H9 (cell line): Measurements from ENCODE around the gene KRTAP12-1. TPM values are rescaled to one million over a fixed set of nuclear protein-coding genes. Genes with fewer than 3 reads are reported as not detected.

Experiments
- DNase-seq: peaks from one replicate; pipeline ENCODE4 v3.0.0-alpha.2; 2017
- H2AFZ ChIP-seq: one replicate; pipeline ENCODE4 v1.6.1; 2013; ENCODE audit warnings: mild to moderate bottlenecking, low read length, control low read depth, moderate library complexity
- H2AK5ac ChIP-seq: 2 replicates; pipeline ENCODE4 v1.6.1; 2013; ENCODE audit warnings: low read length, control low read depth, mixed read lengths; ENCODE audit not compliant: insufficient read length
- H2BK120ac ChIP-seq: one replicate; pipeline ENCODE4 v1.6.1; 2013; ENCODE audit warnings: low read depth, mild to moderate bottlenecking, low read length, control low read depth, inconsistent platforms; ENCODE audit not compliant: poor library complexity, severe bottlenecking
- H2BK12ac ChIP-seq: 2 replicates; pipeline ENCODE4 v1.6.1; 2013; ENCODE audit warnings: low read length, control low read depth, mixed read lengths, low read depth; ENCODE audit not compliant: insufficient read length
- H2BK15ac ChIP-seq: 2 replicates; pipeline ENCODE4 v1.6.1; 2013; ENCODE audit warnings: low read depth, low read length, control low read depth
- H2BK20ac ChIP-seq: one replicate; pipeline ENCODE4 v1.6.1; 2013; ENCODE audit warnings: low read depth, mild to moderate bottlenecking, low read length, control low read depth, inconsistent platforms; ENCODE audit not compliant: poor library complexity, severe bottlenecking
- H2BK5ac ChIP-seq: 2 replicates; pipeline ENCODE4 v1.6.1; 2013; ENCODE audit warnings: low read length, control low read depth, mixed read lengths; ENCODE audit not compliant: insufficient read length
- H3K14ac ChIP-seq: 2 replicates; pipeline ENCODE4 v1.6.1; 2013; ENCODE audit warnings: low read length, control low read depth; ENCODE audit not compliant: insufficient read depth
- H3K18ac ChIP-seq: 2 replicates; pipeline ENCODE4 v1.6.1; 2013; ENCODE audit warnings: low read depth, mild to moderate bottlenecking, mixed read lengths, low read length, control low read depth; ENCODE audit not compliant: insufficient read length
- H3K23ac ChIP-seq: 2 replicates; pipeline ENCODE4 v1.6.1; 2013; ENCODE audit warnings: low read length, control low read depth, mixed read lengths, low read depth; ENCODE audit not compliant: insufficient read length
- H3K23me2 ChIP-seq: 2 replicates; pipeline ENCODE4 v1.6.1; 2013; ENCODE audit warnings: low read depth, mild to moderate bottlenecking, mixed read lengths, low read length, control low read depth; ENCODE audit not compliant: insufficient read length, poor library complexity, severe bottlenecking
- H3K27ac ChIP-seq: 2 replicates; pipeline ENCODE4 v1.5.1; 2013; ENCODE audit warnings: low read length, control low read depth, mixed read lengths, low read depth; ENCODE audit not compliant: insufficient read length
- H3K27me3 ChIP-seq: 2 replicates; pipeline ENCODE4 v1.6.1; 2013; ENCODE audit warnings: low read length, control low read depth, inconsistent platforms; ENCODE audit not compliant: insufficient read depth
- H3K4ac ChIP-seq: 2 replicates; pipeline ENCODE4 v1.6.1; 2013; ENCODE audit warnings: low read depth, mild to moderate bottlenecking, control low read depth, inconsistent platforms, low read length, moderate library complexity
- H3K4me1 ChIP-seq: 2 replicates; pipeline ENCODE4 v1.6.1; 2013; ENCODE audit warnings: low read length, control low read depth, inconsistent platforms; ENCODE audit not compliant: insufficient read depth
- H3K4me2 ChIP-seq: 2 replicates; pipeline ENCODE4 v1.6.1; 2013; ENCODE audit warnings: low read length, control low read depth, mixed read lengths; ENCODE audit not compliant: insufficient read length, insufficient read depth
- H3K56ac ChIP-seq: 2 replicates; pipeline ENCODE4 v1.6.1; 2013; ENCODE audit warnings: low read depth, mild to moderate bottlenecking, mixed read lengths, low read length, control low read depth; ENCODE audit not compliant: insufficient read length
- H3K79me1 ChIP-seq: 2 replicates; pipeline ENCODE4 v1.6.1; 2013; ENCODE audit warnings: low read depth, mild to moderate bottlenecking, moderate library complexity, low read length, control low read depth, inconsistent platforms; ENCODE audit not compliant: insufficient read depth, poor library complexity, severe bottlenecking
- H3K79me2 ChIP-seq: 2 replicates; pipeline ENCODE4 v1.6.1; 2013; ENCODE audit warnings: low read length, control low read depth, inconsistent platforms; ENCODE audit not compliant: insufficient read depth
- H3K9ac ChIP-seq: 2 replicates; pipeline ENCODE4 v1.6.1; 2013; ENCODE audit warnings: low read length, control low read depth, mixed read lengths; ENCODE audit not compliant: insufficient read length; ENCODE audit errors: extremely low read depth
- H3K9me3 ChIP-seq: one replicate; pipeline ENCODE4 v1.6.1; 2013; ENCODE audit warnings: low read depth, low read length, inconsistent platforms; ENCODE audit not compliant: control insufficient read depth
- H3T11ph ChIP-seq: one replicate; pipeline ENCODE4 v1.6.1; 2013; ENCODE audit warnings: mild to moderate bottlenecking, low read length, control low read depth, inconsistent platforms
- H4K20me1 ChIP-seq: one replicate; pipeline ENCODE4 v1.6.1; 2013; ENCODE audit not compliant: control insufficient read depth, insufficient read length, insufficient read depth
- H4K5ac ChIP-seq: 2 replicates; pipeline ENCODE4 v1.6.1; 2013; ENCODE audit warnings: low read depth, mild to moderate bottlenecking, mixed read lengths, low read length, control low read depth; ENCODE audit not compliant: insufficient read length
- H4K8ac ChIP-seq: replicated peaks from 2 replicates; pipeline ENCODE4 v1.6.1; 2013; ENCODE audit warnings: low read length, control low read depth, mixed read lengths, low read depth; ENCODE audit not compliant: insufficient read length
- H4K91ac ChIP-seq: 2 replicates; pipeline ENCODE4 v1.6.1; 2013; ENCODE audit warnings: low read depth, mild to moderate bottlenecking, moderate library complexity, mixed read lengths, low read length, control low read depth; ENCODE audit not compliant: insufficient read length
- H3K27ac Mint-ChIP-seq, 3 experiments: 2 replicates in 2 of 3; 3 replicates in 1 of 3; pipeline ENCODE4 v1.8.0; 2020 to 2021; ENCODE audit warnings: mixed read lengths in 3 of 3, mild to moderate bottlenecking in 1 of 3, moderate library complexity in 1 of 3
- H3K27me3 Mint-ChIP-seq: 2 replicates; pipeline ENCODE4 v1.8.0; 2021; ENCODE audit warnings: low read depth, mild to moderate bottlenecking, moderate library complexity, mixed read lengths
- H3K36me3 Mint-ChIP-seq, 3 experiments: 2 replicates in 2 of 3; 3 replicates in 1 of 3; pipeline ENCODE4 v1.8.0; 2020 to 2021; ENCODE audit warnings: low read depth in 3 of 3, mixed read lengths in 3 of 3; ENCODE audit not compliant: insufficient read depth in 1 of 3
- H3K4me1 Mint-ChIP-seq, 2 experiments: 2 replicates each; pipeline ENCODE4 v1.8.0; 2020; ENCODE audit warnings: mixed read lengths in 2 of 2
- H3K4me3 Mint-ChIP-seq, 2 experiments: 2 replicates in 1 of 2; 3 replicates in 1 of 2; pipeline ENCODE4 v1.8.0; 2020 to 2021; ENCODE audit warnings: mild to moderate bottlenecking in 2 of 2, mixed read lengths in 2 of 2, moderate library complexity in 1 of 2
- H3K9me3 Mint-ChIP-seq, 2 experiments: 2 replicates in 1 of 2; 3 replicates in 1 of 2; pipeline ENCODE4 v1.8.0; 2020; ENCODE audit warnings: mild to moderate bottlenecking in 2 of 2, mixed read lengths in 2 of 2, moderate library complexity in 1 of 2
- CTCF ChIP-seq: fragments of 200-600 bp; sonication (generic); conservative IDR thresholded peaks from 3 replicates; pipeline ENCODE4 v1.8.0; 2021; ENCODE audit warnings: antibody characterized with exemption, mild to moderate bottlenecking
- WGBS: extraction: QIAGEN DNeasy Blood & Tissue Kit; methylation state at CpG from one replicate; pipeline ENCODE4 v1.1.7; 2013; ENCODE audit warnings: missing lambda C conversion rate, low lambda C conversion rate, mixed read lengths; ENCODE audit not compliant: insufficient read length; ENCODE audit errors: extremely low coverage; 5-methylcytosine and 5-hydroxymethylcytosine counted together
- total RNA-seq: library from RNA; stranded (reverse); gene quantifications from 2 replicates; pipeline ENCODE4 v1.2.1, GENCODE V29; 2021

KRTAP12-1 gene
- total RNA-seq, 1 experiment from 2014 or later: not detected

GRCh38 chr21:44649521-44650100 is 32.4 kb downstream of the KRTAP12-1 start:
- Histone ChIP-seq H3K56ac (no peak overlapping the region), H3K4me2 (no peak overlapping the region), H3K14ac (no peak overlapping the region), H3K4ac (no peak overlapping the region), H4K8ac (no peak overlapping the region), H4K20me1 (no peaks in the 10 kb centered on the region), H3K23me2 (peaks cover 2% of the 10 kb centered on the region), H2BK120ac (no peak overlapping the region), H3T11ph (no peak overlapping the region), H3K23ac (no peak overlapping the region), H3K4me1 (no peaks in the 10 kb centered on the region), H2BK12ac (no peak overlapping the region), H3K79me1 (no peaks in the 10 kb centered on the region), H2BK20ac (no peak overlapping the region), H2BK15ac (no peak overlapping the region), H3K79me2 (no peaks in the 10 kb centered on the region), H4K5ac (no peak overlapping the region), H4K91ac (no peak overlapping the region), H3K27ac (no peak overlapping the region), H3K27me3 (no peaks in the 10 kb centered on the region), H2BK5ac (no peak overlapping the region), H3K9ac (no peak overlapping the region), H3K18ac (no peak overlapping the region), H2AFZ (no peak overlapping the region), H3K9me3 (no peaks in the 10 kb centered on the region), H2AK5ac (no peak overlapping the region)
- H3K4me3 Mint-ChIP-seq: no peak overlapping the region
- no peak for TF ChIP-seq CTCF
- no peak for DNase-seq
- H3K36me3 Mint-ChIP-seq: peaks cover 11 to 16% (median 11%) of the 10 kb centered on the region in 3 experiments
- H3K27ac Mint-ChIP-seq: no peak overlapping the region; a peak in 1 of 7 replicates
- H3K4me1 Mint-ChIP-seq: peaks cover 14 to 20% of the 10 kb centered on the region in 2 experiments
- peaks cover 15% of the 10 kb centered on the region for H3K27me3 Mint-ChIP-seq
- peaks cover 15 to 19% of the 10 kb centered on the region in 2 experiments for H3K9me3 Mint-ChIP-seq
- no CpG with 5 or more reads among the region's 18 CpGs for WGBS
